ENCODE measurements around the gene SMARCD2.
"Not testable (repeated sequence)": the region's sequence is repeated elsewhere in the genome, so short reads cannot be mapped to it uniquely, and the experiment has no call there.

SMARCD2 gene

DNA sequence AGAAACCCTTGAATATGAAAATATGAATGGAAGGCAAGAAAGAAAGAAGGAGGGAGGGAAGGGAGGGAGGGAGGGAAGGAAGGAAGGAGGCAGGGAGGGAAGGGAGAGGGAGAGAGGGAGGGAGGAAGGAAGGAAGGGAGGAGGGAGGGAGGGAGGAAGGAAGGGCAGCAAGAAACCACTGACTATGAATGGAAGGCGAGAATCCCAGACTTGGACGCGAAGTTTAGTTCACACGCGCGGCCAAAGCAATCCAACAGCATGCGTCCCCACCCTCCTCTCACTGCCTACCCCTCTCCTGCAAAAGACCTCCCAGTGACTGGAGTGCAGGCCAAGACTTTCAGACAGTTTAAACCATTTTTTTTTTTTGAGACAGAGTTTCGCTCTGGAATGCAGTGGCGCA is 7.9 kb upstream of the SMARCD2 start:
- no peaks in the 10 kb centered on the region for H3K27me3 ChIP-seq (ENCODE audit: insufficient read depth, low read depth, severe bottlenecking)
- no peak for DNase-seq
- H3K36me3 ChIP-seq = no peaks in the 10 kb centered on the region
- H3K9me3 ChIP-seq (ENCODE audit: severe bottlenecking) = no peaks in the 10 kb centered on the region
- TF ChIP-seq, protein P1, sequence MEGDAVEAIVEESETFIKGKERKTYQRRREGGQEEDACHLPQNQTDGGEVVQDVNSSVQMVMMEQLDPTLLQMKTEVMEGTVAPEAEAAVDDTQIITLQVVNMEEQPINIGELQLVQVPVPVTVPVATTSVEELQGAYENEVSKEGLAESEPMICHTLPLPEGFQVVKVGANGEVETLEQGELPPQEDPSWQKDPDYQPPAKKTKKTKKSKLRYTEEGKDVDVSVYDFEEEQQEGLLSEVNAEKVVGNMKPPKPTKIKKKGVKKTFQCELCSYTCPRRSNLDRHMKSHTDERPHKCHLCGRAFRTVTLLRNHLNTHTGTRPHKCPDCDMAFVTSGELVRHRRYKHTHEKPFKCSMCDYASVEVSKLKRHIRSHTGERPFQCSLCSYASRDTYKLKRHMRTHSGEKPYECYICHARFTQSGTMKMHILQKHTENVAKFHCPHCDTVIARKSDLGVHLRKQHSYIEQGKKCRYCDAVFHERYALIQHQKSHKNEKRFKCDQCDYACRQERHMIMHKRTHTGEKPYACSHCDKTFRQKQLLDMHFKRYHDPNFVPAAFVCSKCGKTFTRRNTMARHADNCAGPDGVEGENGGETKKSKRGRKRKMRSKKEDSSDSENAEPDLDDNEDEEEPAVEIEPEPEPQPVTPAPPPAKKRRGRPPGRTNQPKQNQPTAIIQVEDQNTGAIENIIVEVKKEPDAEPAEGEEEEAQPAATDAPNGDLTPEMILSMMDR (IDR thresholded peaks at IDR 0.05; ENCODE audit: low read depth, low read length) = no peak
- no peak overlapping the region for H3K4me3 ChIP-seq (ENCODE audit: low read depth, low read length)
- H3K27ac ChIP-seq = no peak overlapping the region

DNA sequence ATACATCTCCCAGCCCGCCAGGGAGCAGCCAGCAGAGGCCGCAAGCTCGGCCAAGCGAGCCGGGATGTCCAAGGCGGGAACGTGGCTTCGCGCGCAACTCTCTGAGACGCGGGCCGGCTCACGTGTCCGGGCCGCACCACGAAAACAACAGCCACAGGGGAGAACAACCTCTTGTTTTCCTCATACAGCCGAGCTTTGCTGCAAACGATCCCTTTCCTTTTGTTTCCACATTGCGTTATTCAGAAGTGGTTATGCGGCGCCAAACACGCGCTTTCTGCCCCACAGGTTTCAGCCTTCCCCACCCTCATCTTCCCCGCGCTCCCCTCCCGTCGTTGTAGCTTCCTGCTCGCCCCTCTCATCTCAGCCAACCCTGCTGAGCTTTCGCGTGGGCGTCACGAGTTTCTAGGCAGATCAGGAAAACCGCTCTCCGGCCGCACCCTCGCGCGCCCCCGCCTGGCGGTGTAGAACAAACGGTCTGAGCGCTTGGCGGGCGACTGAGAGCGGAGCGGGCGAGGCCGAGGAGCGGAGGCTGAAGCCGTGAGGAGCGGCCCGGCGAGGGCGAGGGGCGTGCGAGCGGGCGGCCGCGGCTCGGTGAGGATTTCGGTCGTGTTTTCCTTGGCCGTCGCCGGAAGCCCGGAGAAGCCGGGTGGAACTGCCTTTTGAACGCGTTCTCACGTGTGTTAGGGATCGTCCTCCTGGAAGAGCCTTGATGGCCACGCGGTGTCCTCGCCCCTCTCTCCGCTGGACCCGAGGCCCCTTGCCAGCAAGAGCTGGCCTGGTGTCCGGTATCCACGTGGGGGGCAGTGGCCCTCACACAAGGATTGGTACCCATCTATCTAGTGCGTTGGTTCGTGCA is 6.6 kb upstream of the SMARCD2 start:
- Histone ChIP-seq H3K9me3 (ENCODE audit: severe bottlenecking) (no peaks in the 10 kb centered on the region), H3K4me3 (ENCODE audit: low read depth, low read length) (no peak overlapping the region), H3K27me3 (ENCODE audit: insufficient read depth, low read depth, severe bottlenecking) (no peaks in the 10 kb centered on the region), H3K36me3 (no peaks in the 10 kb centered on the region), H3K27ac (no peak overlapping the region)
- TF ChIP-seq, protein P1 (IDR thresholded peaks at IDR 0.05; ENCODE audit: low read depth, low read length) = no peak
- peak; percentile 57 for DNase-seq

DNA sequence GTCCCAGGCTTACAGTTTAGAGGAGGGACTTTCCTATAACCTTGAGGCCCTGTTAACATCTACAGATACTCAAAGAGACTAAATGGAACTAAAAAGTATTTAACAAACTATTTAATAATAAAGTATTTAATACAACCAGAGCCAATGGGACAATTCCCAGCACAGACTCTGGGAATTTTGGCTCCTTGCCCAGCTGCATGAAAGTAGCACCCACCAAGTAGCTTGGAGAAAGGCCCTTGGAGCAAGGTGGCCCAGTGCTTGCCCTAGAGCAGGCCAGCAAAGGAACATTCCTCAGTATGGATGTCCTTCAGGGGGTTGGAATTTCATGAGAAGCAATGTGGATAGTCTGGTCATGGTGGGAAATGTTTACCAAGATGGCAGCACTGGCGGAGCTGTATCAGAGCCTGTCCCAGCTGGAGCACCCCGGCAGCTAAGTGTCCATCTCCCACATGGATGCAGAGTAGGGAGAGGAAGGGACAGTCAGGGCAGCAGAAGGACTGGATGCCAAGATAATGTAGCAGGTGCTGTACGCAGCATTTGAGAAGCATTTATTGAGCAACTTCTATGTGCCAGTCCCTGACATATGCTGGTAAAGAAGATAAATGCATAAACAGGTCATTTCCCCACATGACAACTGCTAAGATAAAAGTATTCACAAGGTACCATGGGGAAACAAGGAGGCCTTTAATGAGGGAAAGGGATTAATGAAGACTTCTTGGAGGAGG is 5.2 kb upstream of the SMARCD2 start:
- H3K9me3 ChIP-seq (ENCODE audit: severe bottlenecking) = no peaks in the 10 kb centered on the region
- TF ChIP-seq, protein P1 (IDR thresholded peaks at IDR 0.05; ENCODE audit: low read depth, low read length) = no peak
- no peak overlapping the region for H3K27ac ChIP-seq
- H3K4me3 ChIP-seq (ENCODE audit: low read depth, low read length) = no peak overlapping the region
- H3K27me3 ChIP-seq (ENCODE audit: insufficient read depth, low read depth, severe bottlenecking) = no peaks in the 10 kb centered on the region
- H3K36me3 ChIP-seq = no peaks in the 10 kb centered on the region
- DNase-seq = no peak

DNA sequence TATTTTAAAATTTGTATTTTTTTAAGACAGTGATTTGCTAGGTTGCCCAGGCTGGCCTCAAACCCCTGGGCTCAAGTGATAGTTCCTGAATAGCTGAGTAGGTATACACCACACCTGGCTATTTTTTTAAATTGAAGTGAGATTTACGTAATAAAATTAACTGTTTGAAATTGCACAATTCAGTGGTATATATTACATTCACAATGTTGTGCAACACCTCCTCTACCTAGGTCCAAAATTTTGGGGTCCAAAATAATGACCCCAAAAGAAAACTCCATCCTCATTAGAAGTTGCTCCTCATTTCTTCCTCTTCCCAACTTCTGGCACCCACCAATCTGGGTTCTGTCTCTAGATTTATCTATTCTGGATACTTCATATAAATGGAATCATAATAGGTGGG is 3.0 kb upstream of the SMARCD2 start:
- Histone ChIP-seq H3K9me3 (ENCODE audit: severe bottlenecking) (no peaks in the 10 kb centered on the region), H3K27me3 (ENCODE audit: insufficient read depth, low read depth, severe bottlenecking) (no peaks in the 10 kb centered on the region), H3K27ac (no peak overlapping the region), H3K36me3 (peaks cover 8% of the 10 kb centered on the region), H3K4me3 (ENCODE audit: low read depth, low read length) (no peak overlapping the region)
- DNase-seq = no peak
- TF ChIP-seq, protein P1 (IDR thresholded peaks at IDR 0.05; ENCODE audit: low read depth, low read length) = no peak

DNA sequence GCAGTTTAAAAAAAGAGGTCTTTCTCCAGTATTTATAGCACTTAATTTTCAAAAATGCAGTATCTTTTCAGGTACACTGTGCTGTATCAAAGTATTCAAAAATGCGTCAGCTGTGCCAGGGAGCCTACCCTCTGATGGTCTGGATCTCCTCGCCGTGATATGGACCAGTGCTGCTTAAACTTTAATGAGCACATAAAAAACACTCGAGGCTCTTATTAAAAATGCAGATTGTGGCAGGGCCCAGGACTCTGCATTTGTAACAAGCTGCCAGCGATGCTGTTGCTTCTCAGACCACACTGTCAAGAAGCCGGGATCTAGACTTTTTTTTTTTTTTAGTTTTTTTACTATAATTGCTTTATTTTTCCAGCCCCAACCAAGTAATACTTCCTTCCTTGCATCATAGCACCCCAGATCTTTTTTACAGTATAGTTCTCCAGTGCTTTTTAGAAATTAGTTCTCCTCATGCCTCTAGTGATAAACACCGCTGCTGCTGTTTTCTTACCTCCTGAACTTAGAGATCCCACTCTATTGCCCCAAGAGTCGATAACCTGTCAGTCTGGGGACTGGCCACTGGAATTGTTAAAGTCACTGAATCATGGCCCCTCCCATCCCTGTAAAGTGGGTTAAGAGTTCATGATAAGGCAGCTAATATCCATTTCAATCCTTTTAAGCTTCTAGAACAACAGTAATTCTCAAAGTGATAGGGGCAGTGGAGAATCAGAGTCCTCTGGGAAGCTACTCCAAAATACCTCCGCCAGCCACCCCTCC is 1.6 kb upstream of the SMARCD2 start:
- H3K27me3 ChIP-seq (ENCODE audit: insufficient read depth, low read depth, severe bottlenecking) = no peaks in the 10 kb centered on the region
- TF ChIP-seq, protein P1 (IDR thresholded peaks at IDR 0.05; ENCODE audit: low read depth, low read length) = no peak
- H3K36me3 ChIP-seq = peaks cover 11% of the 10 kb centered on the region
- no peak for DNase-seq
- no peak overlapping the region for H3K4me3 ChIP-seq (ENCODE audit: low read depth, low read length)
- no peak overlapping the region for H3K27ac ChIP-seq
- no peaks in the 10 kb centered on the region for H3K9me3 ChIP-seq (ENCODE audit: severe bottlenecking)

DNA sequence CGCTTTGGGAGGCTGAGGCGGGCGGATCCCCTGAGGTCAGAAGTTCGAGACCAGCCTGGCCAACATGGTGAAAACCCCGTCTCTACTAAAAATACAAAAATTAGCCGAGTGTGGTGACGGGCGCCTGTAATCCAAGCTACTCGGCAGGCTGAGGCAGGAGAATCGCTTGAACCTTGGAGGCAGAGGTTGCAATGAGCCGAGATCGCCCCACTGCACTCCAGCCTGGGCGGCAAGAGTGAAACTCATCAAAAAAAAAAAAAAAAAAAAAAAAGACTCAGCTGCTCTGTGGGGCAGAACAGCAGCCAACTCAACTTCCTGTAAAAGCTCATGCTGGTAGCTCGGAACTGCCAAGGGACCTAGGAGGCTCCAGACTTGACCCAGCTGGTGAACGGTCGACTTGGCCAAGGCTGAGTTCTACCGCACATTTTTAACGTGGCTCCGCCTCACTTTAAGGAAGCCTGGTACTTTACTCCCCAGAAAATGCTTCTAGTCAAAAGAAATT is 953 bp upstream of the SMARCD2 start:
- H3K27me3 ChIP-seq (ENCODE audit: insufficient read depth, low read depth, severe bottlenecking); DNase-seq; H3K9me3 ChIP-seq (ENCODE audit: severe bottlenecking): not testable (repeated sequence)
- Histone ChIP-seq H3K36me3 (peaks cover 11% of the 10 kb centered on the region), H3K27ac (peak overlapping the region; percentile 50), H3K4me3 (ENCODE audit: low read depth, low read length) (peak overlapping the region; percentile 85)
